ENCODE data around the gene ZNF503. TPM values are rescaled to one million over a fixed set of nuclear protein-coding genes. Genes with fewer than 3 reads are reported as not detected.

ZNF503 gene
- total RNA-seq, 4 donors from 2014 or later, result 5.7 to 7.6 (median 6.6) TPM

DNA sequence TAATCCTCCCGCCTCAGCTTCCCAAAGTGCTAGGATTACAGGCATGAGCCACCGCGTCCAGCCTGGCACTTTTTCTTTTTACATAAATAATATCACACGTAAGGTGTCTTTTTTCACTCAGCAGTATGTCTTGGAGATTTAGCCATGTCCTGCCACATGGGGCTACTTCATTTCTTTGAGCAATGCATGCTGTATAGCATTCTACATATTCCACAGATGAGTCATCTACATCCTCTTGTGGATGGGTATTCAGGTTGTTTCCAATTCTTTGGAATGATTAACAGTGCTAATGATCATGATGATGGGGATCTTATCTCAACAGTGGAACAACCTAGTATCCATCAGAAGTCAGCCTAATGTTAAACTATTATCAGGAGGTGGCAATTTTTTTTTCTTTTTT, 50.8 kb downstream of the ZNF503 start:
- Histone ChIP-seq H3K4me1 (no peaks in the 10 kb centered on the region), H3K27me3 (no peaks in the 10 kb centered on the region), H3K27ac (no peak overlapping the region), H3K9me3 (peaks cover 3% of the 10 kb centered on the region), H3K36me3 (no peaks in the 10 kb centered on the region), H3K4me3 (no peak overlapping the region)
- no peak for DNase-seq (ENCODE audit: low spot score in 2 of 2)
- TF ChIP-seq POLR2AphosphoS5 (IDR thresholded peaks at IDR 0.05), result no peak
- TF ChIP-seq EP300 (IDR thresholded peaks at IDR 0.05), result no peak
- TF ChIP-seq, protein P1, sequence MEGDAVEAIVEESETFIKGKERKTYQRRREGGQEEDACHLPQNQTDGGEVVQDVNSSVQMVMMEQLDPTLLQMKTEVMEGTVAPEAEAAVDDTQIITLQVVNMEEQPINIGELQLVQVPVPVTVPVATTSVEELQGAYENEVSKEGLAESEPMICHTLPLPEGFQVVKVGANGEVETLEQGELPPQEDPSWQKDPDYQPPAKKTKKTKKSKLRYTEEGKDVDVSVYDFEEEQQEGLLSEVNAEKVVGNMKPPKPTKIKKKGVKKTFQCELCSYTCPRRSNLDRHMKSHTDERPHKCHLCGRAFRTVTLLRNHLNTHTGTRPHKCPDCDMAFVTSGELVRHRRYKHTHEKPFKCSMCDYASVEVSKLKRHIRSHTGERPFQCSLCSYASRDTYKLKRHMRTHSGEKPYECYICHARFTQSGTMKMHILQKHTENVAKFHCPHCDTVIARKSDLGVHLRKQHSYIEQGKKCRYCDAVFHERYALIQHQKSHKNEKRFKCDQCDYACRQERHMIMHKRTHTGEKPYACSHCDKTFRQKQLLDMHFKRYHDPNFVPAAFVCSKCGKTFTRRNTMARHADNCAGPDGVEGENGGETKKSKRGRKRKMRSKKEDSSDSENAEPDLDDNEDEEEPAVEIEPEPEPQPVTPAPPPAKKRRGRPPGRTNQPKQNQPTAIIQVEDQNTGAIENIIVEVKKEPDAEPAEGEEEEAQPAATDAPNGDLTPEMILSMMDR (IDR thresholded peaks at IDR 0.05), result no peak
- no peak for TF ChIP-seq POLR2A (IDR thresholded peaks at IDR 0.05)
- 89% methylated on average over 4 of the region's 4 CpGs for WGBS

Other genes starting within 250 kb of the ZNF503 start
- gene VDAC2, start 191.0 kb downstream of the ZNF503 start, total RNA-seq, result 100 to 1,000 TPM; 111 to 196 (median 146) TPM
- gene COMTD1, start 165.8 kb downstream of the ZNF503 start, total RNA-seq, result 10 to 100 TPM; 32.4 to 69.8 (median 46.7) TPM
- gene LRMDA, start 29.9 kb upstream of the ZNF503 start, total RNA-seq, result 1 to 10 TPM in 2 of 4 donors, under 1 TPM in 1, not detected in 1; 0.10 to 2.9 (median 1.9) TPM